NK-92 (cell line): ENCODE measurements around the gene ELOB.

Experiments used
- DNase-seq: peaks from one replicate; lab custom pipeline; 2025; ENCODE audit not compliant: unreplicated experiment; lab: John Stamatoyannopoulos, UW

ELOB gene

GRCh38 chr16:2751577-2752034 lies 25.5 kb downstream of the ELOB start:
- no peak for DNase-seq

- DNase-seq, result no peak
Measured at GRCh38 chr16:2749936-2750335, 27.1 kb downstream of the ELOB start.

GRCh38 chr16:2749476-2749875 lies 27.6 kb downstream of the ELOB start:
- DNase-seq, result no peak

GRCh38 chr16:2748757-2749455 lies 28.2 kb downstream of the ELOB start:
- DNase-seq, result no peak

GRCh38 chr16:2745961-2746360 lies 31.1 kb downstream of the ELOB start:
- no peak for DNase-seq

GRCh38 chr16:2745116-2745890 lies 31.8 kb downstream of the ELOB start:
- DNase-seq, result no peak

GRCh38 chr16:2744711-2745110 lies 32.4 kb downstream of the ELOB start:
- no peak for DNase-seq

GRCh38 chr16:2743007-2743810 lies 33.9 kb downstream of the ELOB start:
- no peak for DNase-seq

- no peak for DNase-seq
Measured at GRCh38 chr16:2742323-2743006, 34.6 kb downstream of the ELOB start.

GRCh38 chr16:2741168-2741567 lies 35.9 kb downstream of the ELOB start:
- DNase-seq, result no peak

- DNase-seq, result no peak
Measured at GRCh38 chr16:2740476-2740875, 36.6 kb downstream of the ELOB start.

- DNase-seq, result no peak
Measured at GRCh38 chr16:2739625-2740430, 37.3 kb downstream of the ELOB start.

- DNase-seq, result no peak
Measured at GRCh38 chr16:2738615-2739014, 38.5 kb downstream of the ELOB start.

GRCh38 chr16:2737895-2738418 lies 39.1 kb downstream of the ELOB start:
- no peak for DNase-seq

GRCh38 chr16:2737238-2737605 lies 39.9 kb downstream of the ELOB start:
- no peak for DNase-seq

GRCh38 chr16:2736476-2737237 lies 40.4 kb downstream of the ELOB start:
- no peak for DNase-seq

- no peak for DNase-seq
Measured at GRCh38 chr16:2734844-2735515, 42.1 kb downstream of the ELOB start.

- no peak for DNase-seq
Measured at GRCh38 chr16:2728034-2728433, 49.0 kb downstream of the ELOB start.

GRCh38 chr16:2726923-2727322 lies 50.2 kb downstream of the ELOB start:
- no peak for DNase-seq
